ENCODE measurements around the gene BDKRB1.

BDKRB1 gene

GRCh38 chr14:96245710-96246538, 10.1 kb upstream of the BDKRB1 start:
- H3K36me3 Mint-ChIP-seq (ENCODE audit: low read depth) = no peaks in the 10 kb centered on the region
- no peaks in the 10 kb centered on the region for H3K4me1 Mint-ChIP-seq (ENCODE audit: low read depth)
- H3K27ac Mint-ChIP-seq = no peak overlapping the region
- H3K4me3 Mint-ChIP-seq = no peak overlapping the region
- no peaks in the 10 kb centered on the region for H3K9me3 Mint-ChIP-seq
- H3K27me3 Mint-ChIP-seq (ENCODE audit: low read depth) = peaks cover 10% of the 10 kb centered on the region

- H3K27ac Mint-ChIP-seq = no peak overlapping the region
- no peaks in the 10 kb centered on the region for H3K4me1 Mint-ChIP-seq (ENCODE audit: low read depth)
- H3K9me3 Mint-ChIP-seq = no peaks in the 10 kb centered on the region
- no peak overlapping the region for H3K4me3 Mint-ChIP-seq
- no peaks in the 10 kb centered on the region for H3K36me3 Mint-ChIP-seq (ENCODE audit: low read depth)
- H3K27me3 Mint-ChIP-seq (ENCODE audit: low read depth) = peaks cover 10% of the 10 kb centered on the region
These were observed 9.5 kb upstream of the BDKRB1 start for GRCh38 chr14:96246539-96246847.

- Mint-ChIP-seq H3K9me3 (no peaks in the 10 kb centered on the region), H3K27ac (no peak overlapping the region), H3K36me3 (ENCODE audit: low read depth) (no peaks in the 10 kb centered on the region), H3K4me1 (ENCODE audit: low read depth) (no peaks in the 10 kb centered on the region), H3K27me3 (ENCODE audit: low read depth) (peaks cover 10% of the 10 kb centered on the region), H3K4me3 (no peak overlapping the region)
These were observed 9.0 kb upstream of the BDKRB1 start for GRCh38 chr14:96247031-96247430.

- no peak overlapping the region for H3K27ac Mint-ChIP-seq
- no peaks in the 10 kb centered on the region for H3K9me3 Mint-ChIP-seq
- H3K27me3 Mint-ChIP-seq (ENCODE audit: low read depth) = peaks cover 10% of the 10 kb centered on the region
- H3K4me1 Mint-ChIP-seq (ENCODE audit: low read depth) = no peaks in the 10 kb centered on the region
- H3K4me3 Mint-ChIP-seq = no peak overlapping the region
- no peaks in the 10 kb centered on the region for H3K36me3 Mint-ChIP-seq (ENCODE audit: low read depth)
These were observed 7.0 kb upstream of the BDKRB1 start for GRCh38 chr14:96249029-96249428.

GRCh38 chr14:96250485-96250884, 5.5 kb upstream of the BDKRB1 start:
- no peaks in the 10 kb centered on the region for H3K36me3 Mint-ChIP-seq (ENCODE audit: low read depth)
- H3K4me3 Mint-ChIP-seq = no peak overlapping the region
- H3K27ac Mint-ChIP-seq = no peak overlapping the region
- H3K27me3 Mint-ChIP-seq (ENCODE audit: low read depth) = peaks cover 10% of the 10 kb centered on the region
- H3K9me3 Mint-ChIP-seq = no peaks in the 10 kb centered on the region
- H3K4me1 Mint-ChIP-seq (ENCODE audit: low read depth) = no peaks in the 10 kb centered on the region

GRCh38 chr14:96251656-96252155, 4.3 kb upstream of the BDKRB1 start:
- peaks cover 10% of the 10 kb centered on the region for H3K27me3 Mint-ChIP-seq (ENCODE audit: low read depth)
- no peak overlapping the region for H3K4me3 Mint-ChIP-seq
- H3K27ac Mint-ChIP-seq = no peak overlapping the region

GRCh38 chr14:96252323-96252998, 3.5 kb upstream of the BDKRB1 start:
- no peaks in the 10 kb centered on the region for H3K36me3 Mint-ChIP-seq (ENCODE audit: low read depth)
- H3K9me3 Mint-ChIP-seq = no peaks in the 10 kb centered on the region
- H3K27ac Mint-ChIP-seq = no peak overlapping the region
- H3K27me3 Mint-ChIP-seq (ENCODE audit: low read depth) = peaks cover 8% of the 10 kb centered on the region
- no peaks in the 10 kb centered on the region for H3K4me1 Mint-ChIP-seq (ENCODE audit: low read depth)
- no peak overlapping the region for H3K4me3 Mint-ChIP-seq

More at GRCh38 chr14:96251656-96252155, 4.3 kb upstream of the BDKRB1 start:
- Mint-ChIP-seq H3K9me3 (no peaks in the 10 kb centered on the region), H3K4me1 (ENCODE audit: low read depth) (no peaks in the 10 kb centered on the region), H3K36me3 (ENCODE audit: low read depth) (no peaks in the 10 kb centered on the region)

- no peaks in the 10 kb centered on the region for H3K9me3 Mint-ChIP-seq
- H3K4me3 Mint-ChIP-seq = no peak overlapping the region
- H3K27me3 Mint-ChIP-seq (ENCODE audit: low read depth) = peaks cover 10% of the 10 kb centered on the region
- no peaks in the 10 kb centered on the region for H3K4me1 Mint-ChIP-seq (ENCODE audit: low read depth)
- no peaks in the 10 kb centered on the region for H3K36me3 Mint-ChIP-seq (ENCODE audit: low read depth)
- H3K27ac Mint-ChIP-seq = no peak overlapping the region
These were observed 2.9 kb upstream of the BDKRB1 start for GRCh38 chr14:96252999-96253539.

GRCh38 chr14:96254687-96255086, 1.3 kb upstream of the BDKRB1 start:
- Mint-ChIP-seq H3K4me3 (no peak overlapping the region), H3K36me3 (ENCODE audit: low read depth) (no peaks in the 10 kb centered on the region), H3K27ac (no peak overlapping the region), H3K9me3 (no peaks in the 10 kb centered on the region), H3K27me3 (ENCODE audit: low read depth) (peaks cover 6% of the 10 kb centered on the region), H3K4me1 (ENCODE audit: low read depth) (no peaks in the 10 kb centered on the region)

GRCh38 chr14:96256407-96256806, 397 bp downstream of the BDKRB1 start:
- Mint-ChIP-seq H3K27me3 (ENCODE audit: low read depth) (peaks cover 12% of the 10 kb centered on the region), H3K36me3 (ENCODE audit: low read depth) (no peaks in the 10 kb centered on the region), H3K4me1 (ENCODE audit: low read depth) (no peaks in the 10 kb centered on the region), H3K4me3 (no peak overlapping the region), H3K9me3 (no peaks in the 10 kb centered on the region), H3K27ac (no peak overlapping the region)

- no peaks in the 10 kb centered on the region for H3K4me1 Mint-ChIP-seq (ENCODE audit: low read depth)
- H3K36me3 Mint-ChIP-seq (ENCODE audit: low read depth) = no peaks in the 10 kb centered on the region
- H3K4me3 Mint-ChIP-seq = no peak overlapping the region
- no peaks in the 10 kb centered on the region for H3K9me3 Mint-ChIP-seq
- peaks cover 12% of the 10 kb centered on the region for H3K27me3 Mint-ChIP-seq (ENCODE audit: low read depth)
- no peak overlapping the region for H3K27ac Mint-ChIP-seq
These were observed 1.0 kb downstream of the BDKRB1 start for GRCh38 chr14:96257056-96257455.

GRCh38 chr14:96257900-96258299, 1.9 kb downstream of the BDKRB1 start:
- no peaks in the 10 kb centered on the region for H3K36me3 Mint-ChIP-seq (ENCODE audit: low read depth)
- no peaks in the 10 kb centered on the region for H3K4me1 Mint-ChIP-seq (ENCODE audit: low read depth)
- no peak overlapping the region for H3K4me3 Mint-ChIP-seq
- no peaks in the 10 kb centered on the region for H3K9me3 Mint-ChIP-seq
- H3K27me3 Mint-ChIP-seq (ENCODE audit: low read depth) = peaks cover 12% of the 10 kb centered on the region
- H3K27ac Mint-ChIP-seq = no peak overlapping the region

- Mint-ChIP-seq H3K27me3 (ENCODE audit: low read depth) (peaks cover 12% of the 10 kb centered on the region), H3K9me3 (no peaks in the 10 kb centered on the region), H3K36me3 (ENCODE audit: low read depth) (no peaks in the 10 kb centered on the region), H3K4me1 (ENCODE audit: low read depth) (peaks cover 1% of the 10 kb centered on the region), H3K27ac (no peak overlapping the region), H3K4me3 (no peak overlapping the region)
These were observed 4.4 kb downstream of the BDKRB1 start for GRCh38 chr14:96260341-96260821.

GRCh38 chr14:96261053-96261452, 5.0 kb downstream of the BDKRB1 start:
- H3K36me3 Mint-ChIP-seq (ENCODE audit: low read depth) = no peaks in the 10 kb centered on the region
- H3K27ac Mint-ChIP-seq = no peak overlapping the region
- no peak overlapping the region for H3K4me3 Mint-ChIP-seq
- peaks cover 1% of the 10 kb centered on the region for H3K4me1 Mint-ChIP-seq (ENCODE audit: low read depth)
- no peaks in the 10 kb centered on the region for H3K9me3 Mint-ChIP-seq
- peaks cover 12% of the 10 kb centered on the region for H3K27me3 Mint-ChIP-seq (ENCODE audit: low read depth)
